ENCODE measurements around the gene DCTN2.

GRCh38 chr12:57523706-57524614 is 23.0 kb downstream of the DCTN2 start:
- no peak for TF ChIP-seq CTCF (conservative IDR thresholded peaks at IDR 0.05)
- 0 out of 2 replicates have a peak, but pooled peaks have one; percentile 15 for TF ChIP-seq ZFX (IDR thresholded peaks at IDR 0.05)
